ENCODE measurements around the gene TRMT2A.
A peak's percentile ranks its signal among the peaks of the same experiment; 100 is the strongest.

TRMT2A gene

DNA sequence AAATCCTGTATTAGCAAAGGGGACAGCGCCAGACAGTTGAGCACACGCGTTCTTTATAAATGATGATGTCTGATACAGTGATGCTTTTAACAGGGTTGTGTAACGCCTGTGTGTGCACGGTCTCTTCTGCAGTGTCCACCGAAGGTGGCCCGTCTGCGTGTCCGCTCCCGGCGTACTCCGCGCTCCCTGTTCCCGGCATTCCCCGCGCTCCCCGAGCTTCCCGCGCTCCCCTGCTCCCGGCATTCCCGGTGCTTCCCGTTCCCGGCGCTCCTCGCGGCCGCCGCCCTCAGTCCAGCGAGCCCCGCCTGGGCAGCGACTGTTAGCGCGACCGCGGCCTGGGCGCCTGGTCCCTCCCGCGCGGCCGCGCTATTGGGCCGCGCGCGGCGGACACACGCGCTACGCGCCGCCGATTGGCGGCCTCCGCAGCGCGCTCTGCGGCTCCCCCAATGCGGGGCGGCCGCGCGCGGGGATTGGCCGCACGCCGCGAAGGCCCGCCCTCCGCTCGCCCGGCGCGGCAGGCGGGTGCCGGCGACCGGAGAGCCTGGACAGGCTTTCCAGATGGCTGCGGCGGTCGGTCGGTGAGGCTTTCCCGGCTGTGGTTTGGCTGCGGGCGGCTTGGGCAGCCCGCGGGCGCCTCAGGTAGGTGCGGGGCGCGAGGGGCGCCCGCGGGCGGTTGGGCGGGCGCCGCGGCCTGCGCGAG lies 37.1 kb downstream of the TRMT2A start, which contains the start of gene DGCR8 (continued):
- TF ChIP-seq, protein P1, sequence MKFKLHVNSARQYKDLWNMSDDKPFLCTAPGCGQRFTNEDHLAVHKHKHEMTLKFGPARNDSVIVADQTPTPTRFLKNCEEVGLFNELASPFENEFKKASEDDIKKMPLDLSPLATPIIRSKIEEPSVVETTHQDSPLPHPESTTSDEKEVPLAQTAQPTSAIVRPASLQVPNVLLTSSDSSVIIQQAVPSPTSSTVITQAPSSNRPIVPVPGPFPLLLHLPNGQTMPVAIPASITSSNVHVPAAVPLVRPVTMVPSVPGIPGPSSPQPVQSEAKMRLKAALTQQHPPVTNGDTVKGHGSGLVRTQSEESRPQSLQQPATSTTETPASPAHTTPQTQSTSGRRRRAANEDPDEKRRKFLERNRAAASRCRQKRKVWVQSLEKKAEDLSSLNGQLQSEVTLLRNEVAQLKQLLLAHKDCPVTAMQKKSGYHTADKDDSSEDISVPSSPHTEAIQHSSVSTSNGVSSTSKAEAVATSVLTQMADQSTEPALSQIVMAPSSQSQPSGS (tag by site-specific recombination; IDR thresholded peaks at IDR 0.05; ENCODE audit: low read depth), result no peak
- TF ChIP-seq, protein P2, sequence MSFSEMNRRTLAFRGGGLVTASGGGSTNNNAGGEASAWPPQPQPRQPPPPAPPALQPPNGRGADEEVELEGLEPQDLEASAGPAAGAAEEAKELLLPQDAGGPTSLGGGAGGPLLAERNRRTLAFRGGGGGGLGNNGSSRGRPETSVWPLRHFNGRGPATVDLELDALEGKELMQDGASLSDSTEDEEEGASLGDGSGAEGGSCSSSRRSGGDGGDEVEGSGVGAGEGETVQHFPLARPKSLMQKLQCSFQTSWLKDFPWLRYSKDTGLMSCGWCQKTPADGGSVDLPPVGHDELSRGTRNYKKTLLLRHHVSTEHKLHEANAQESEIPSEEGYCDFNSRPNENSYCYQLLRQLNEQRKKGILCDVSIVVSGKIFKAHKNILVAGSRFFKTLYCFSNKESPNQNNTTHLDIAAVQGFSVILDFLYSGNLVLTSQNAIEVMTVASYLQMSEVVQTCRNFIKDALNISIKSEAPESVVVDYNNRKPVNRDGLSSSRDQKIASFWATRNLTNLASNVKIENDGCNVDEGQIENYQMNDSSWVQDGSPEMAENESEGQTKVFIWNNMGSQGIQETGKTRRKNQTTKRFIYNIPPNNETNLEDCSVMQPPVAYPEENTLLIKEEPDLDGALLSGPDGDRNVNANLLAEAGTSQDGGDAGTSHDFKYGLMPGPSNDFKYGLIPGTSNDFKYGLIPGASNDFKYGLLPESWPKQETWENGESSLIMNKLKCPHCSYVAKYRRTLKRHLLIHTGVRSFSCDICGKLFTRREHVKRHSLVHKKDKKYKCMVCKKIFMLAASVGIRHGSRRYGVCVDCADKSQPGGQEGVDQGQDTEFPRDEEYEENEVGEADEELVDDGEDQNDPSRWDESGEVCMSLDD (tag by site-specific recombination; IDR thresholded peaks at IDR 0.05), result 0 out of 2 replicates have a peak, but pooled peaks have one; percentile 53
- TF ChIP-seq, protein P3, sequence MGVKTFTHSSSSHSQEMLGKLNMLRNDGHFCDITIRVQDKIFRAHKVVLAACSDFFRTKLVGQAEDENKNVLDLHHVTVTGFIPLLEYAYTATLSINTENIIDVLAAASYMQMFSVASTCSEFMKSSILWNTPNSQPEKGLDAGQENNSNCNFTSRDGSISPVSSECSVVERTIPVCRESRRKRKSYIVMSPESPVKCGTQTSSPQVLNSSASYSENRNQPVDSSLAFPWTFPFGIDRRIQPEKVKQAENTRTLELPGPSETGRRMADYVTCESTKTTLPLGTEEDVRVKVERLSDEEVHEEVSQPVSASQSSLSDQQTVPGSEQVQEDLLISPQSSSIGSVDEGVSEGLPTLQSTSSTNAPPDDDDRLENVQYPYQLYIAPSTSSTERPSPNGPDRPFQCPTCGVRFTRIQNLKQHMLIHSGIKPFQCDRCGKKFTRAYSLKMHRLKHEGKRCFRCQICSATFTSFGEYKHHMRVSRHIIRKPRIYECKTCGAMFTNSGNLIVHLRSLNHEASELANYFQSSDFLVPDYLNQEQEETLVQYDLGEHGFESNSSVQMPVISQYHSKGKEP (tag by site-specific recombination; IDR thresholded peaks at IDR 0.05), result no peak
- TF ChIP-seq, protein P4, sequence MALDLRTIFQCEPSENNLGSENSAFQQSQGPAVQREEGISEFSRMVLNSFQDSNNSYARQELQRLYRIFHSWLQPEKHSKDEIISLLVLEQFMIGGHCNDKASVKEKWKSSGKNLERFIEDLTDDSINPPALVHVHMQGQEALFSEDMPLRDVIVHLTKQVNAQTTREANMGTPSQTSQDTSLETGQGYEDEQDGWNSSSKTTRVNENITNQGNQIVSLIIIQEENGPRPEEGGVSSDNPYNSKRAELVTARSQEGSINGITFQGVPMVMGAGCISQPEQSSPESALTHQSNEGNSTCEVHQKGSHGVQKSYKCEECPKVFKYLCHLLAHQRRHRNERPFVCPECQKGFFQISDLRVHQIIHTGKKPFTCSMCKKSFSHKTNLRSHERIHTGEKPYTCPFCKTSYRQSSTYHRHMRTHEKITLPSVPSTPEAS (tag by site-specific recombination; IDR thresholded peaks at IDR 0.05), result peak; percentile 43; the same call in 1 of the 2 replicates
- TF ChIP-seq ZFHX2 (tag by site-specific recombination; conservative IDR thresholded peaks at IDR 0.05), result no peak
- TF ChIP-seq ZNF660 (tag by site-specific recombination; IDR thresholded peaks at IDR 0.05), result peak; percentile 78; the same call in 1 of the 2 replicates
- peak; percentile 12; the same call in 1 of the 2 replicates for TF ChIP-seq ZIC2 (tag by site-specific recombination; IDR thresholded peaks at IDR 0.05)
- TF ChIP-seq ZNF391 (tag by site-specific recombination; IDR thresholded peaks at IDR 0.05; ENCODE audit: borderline replicate concordance, low read depth), result peak; percentile 76; the same call in 1 of the 2 replicates
- TF ChIP-seq ZNF426 (tag by site-specific recombination; IDR thresholded peaks at IDR 0.05), result no peak
- TF ChIP-seq, protein P5, sequence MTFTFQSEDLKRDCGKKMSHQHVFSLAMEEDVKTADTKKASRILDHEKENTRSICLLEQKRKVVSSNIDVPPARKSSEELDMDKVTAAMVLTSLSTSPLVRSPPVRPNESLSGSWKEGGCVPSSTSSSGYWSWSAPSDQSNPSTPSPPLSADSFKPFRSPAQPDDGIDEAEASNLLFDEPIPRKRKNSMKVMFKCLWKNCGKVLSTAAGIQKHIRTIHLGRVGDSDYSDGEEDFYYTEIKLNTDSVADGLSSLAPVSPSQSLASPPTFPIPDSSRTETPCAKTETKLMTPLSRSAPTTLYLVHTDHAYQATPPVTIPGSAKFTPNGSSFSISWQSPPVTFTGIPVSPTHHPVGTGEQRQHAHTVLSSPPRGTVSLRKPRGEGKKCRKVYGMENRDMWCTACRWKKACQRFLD (tag by site-specific recombination; IDR thresholded peaks at IDR 0.05), result no peak
- no peak for TF ChIP-seq ZNF140 (tag by site-specific recombination; IDR thresholded peaks at IDR 0.05)
- TF ChIP-seq, protein P6, sequence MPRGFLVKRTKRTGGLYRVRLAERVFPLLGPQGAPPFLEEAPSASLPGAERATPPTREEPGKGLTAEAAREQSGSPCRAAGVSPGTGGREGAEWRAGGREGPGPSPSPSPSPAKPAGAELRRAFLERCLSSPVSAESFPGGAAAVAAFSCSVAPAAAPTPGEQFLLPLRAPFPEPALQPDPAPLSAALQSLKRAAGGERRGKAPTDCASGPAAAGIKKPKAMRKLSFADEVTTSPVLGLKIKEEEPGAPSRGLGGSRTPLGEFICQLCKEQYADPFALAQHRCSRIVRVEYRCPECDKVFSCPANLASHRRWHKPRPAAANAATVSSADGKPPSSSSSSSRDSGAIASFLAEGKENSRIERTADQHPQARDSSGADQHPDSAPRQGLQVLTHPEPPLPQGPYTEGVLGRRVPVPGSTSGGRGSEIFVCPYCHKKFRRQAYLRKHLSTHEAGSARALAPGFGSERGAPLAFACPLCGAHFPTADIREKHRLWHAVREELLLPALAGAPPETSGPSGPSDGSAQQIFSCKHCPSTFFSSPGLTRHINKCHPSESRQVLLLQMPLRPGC (tag by site-specific recombination; IDR thresholded peaks at IDR 0.05), result peak; percentile 64
- TF ChIP-seq, protein P7, sequence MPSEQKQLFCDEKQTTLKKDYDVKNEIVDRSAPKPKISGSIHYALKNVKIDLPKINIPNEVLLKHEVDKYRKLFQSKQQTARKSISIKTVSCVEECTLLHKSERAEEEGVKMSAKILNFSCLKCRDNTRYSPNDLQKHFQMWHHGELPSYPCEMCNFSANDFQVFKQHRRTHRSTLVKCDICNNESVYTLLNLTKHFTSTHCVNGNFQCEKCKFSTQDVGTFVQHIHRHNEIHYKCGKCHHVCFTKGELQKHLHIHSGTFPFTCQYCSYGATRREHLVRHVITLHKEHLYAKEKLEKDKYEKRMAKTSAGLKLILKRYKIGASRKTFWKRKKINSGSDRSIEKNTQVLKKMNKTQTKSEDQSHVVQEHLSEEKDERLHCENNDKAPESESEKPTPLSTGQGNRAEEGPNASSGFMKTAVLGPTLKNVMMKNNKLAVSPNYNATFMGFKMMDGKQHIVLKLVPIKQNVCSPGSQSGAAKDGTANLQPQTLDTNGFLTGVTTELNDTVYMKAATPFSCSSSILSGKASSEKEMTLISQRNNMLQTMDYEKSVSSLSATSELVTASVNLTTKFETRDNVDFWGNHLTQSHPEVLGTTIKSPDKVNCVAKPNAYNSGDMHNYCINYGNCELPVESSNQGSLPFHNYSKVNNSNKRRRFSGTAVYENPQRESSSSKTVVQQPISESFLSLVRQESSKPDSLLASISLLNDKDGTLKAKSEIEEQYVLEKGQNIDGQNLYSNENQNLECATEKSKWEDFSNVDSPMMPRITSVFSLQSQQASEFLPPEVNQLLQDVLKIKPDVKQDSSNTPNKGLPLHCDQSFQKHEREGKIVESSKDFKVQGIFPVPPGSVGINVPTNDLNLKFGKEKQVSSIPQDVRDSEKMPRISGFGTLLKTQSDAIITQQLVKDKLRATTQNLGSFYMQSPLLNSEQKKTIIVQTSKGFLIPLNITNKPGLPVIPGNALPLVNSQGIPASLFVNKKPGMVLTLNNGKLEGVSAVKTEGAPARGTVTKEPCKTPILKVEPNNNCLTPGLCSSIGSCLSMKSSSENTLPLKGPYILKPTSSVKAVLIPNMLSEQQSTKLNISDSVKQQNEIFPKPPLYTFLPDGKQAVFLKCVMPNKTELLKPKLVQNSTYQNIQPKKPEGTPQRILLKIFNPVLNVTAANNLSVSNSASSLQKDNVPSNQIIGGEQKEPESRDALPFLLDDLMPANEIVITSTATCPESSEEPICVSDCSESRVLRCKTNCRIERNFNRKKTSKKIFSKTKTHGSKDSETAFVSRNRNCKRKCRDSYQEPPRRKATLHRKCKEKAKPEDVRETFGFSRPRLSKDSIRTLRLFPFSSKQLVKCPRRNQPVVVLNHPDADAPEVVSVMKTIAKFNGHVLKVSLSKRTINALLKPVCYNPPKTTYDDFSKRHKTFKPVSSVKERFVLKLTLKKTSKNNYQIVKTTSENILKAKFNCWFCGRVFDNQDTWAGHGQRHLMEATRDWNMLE (tag by site-specific recombination; conservative IDR thresholded peaks at IDR 0.05; ENCODE audit: low read depth), result peak; percentile 55; the same call in 1 of the 2 replicates
- no peak for TF ChIP-seq ZNF529 (tag by site-specific recombination; IDR thresholded peaks at IDR 0.05; ENCODE audit: insufficient replicate concordance)
- no peak for TF ChIP-seq ZNF791 (tag by site-specific recombination; IDR thresholded peaks at IDR 0.05)
- no peak for TF ChIP-seq ZNF548 (tag by site-specific recombination; IDR thresholded peaks at IDR 0.05)
- TF ChIP-seq MEIS1 (CRISPR knock-in tag; IDR thresholded peaks at IDR 0.05; ENCODE audit: borderline replicate concordance), result no peak
- no peak for TF ChIP-seq REPIN1 (tag by site-specific recombination; IDR thresholded peaks at IDR 0.05; ENCODE audit: low read depth)
- peak; percentile 100 for TF ChIP-seq IKZF3 (tag by site-specific recombination; IDR thresholded peaks at IDR 0.05)
- TF ChIP-seq ZNF423 (tag by site-specific recombination; IDR thresholded peaks at IDR 0.05), result no peak
- TF ChIP-seq ZNF37A (tag by site-specific recombination; IDR thresholded peaks at IDR 0.05), result no peak
- TF ChIP-seq YY1 (tag by site-specific recombination; IDR thresholded peaks at IDR 0.05), result peak; percentile 77
- no peak for TF ChIP-seq ZNF654 (tag by site-specific recombination; IDR thresholded peaks at IDR 0.05; ENCODE audit: low read depth)
- TF ChIP-seq ZNF658 (tag by site-specific recombination; IDR thresholded peaks at IDR 0.05), result no peak

Data from HEK293 (cell line).